GM12874 (cell line): ENCODE measurements around the gene TERF2IP.

Experiments used
- CTCF ChIP-seq: IDR thresholded peaks from 2 replicates; pipeline ENCODE4 v1.5.1; 2011; ENCODE audit warnings: low read depth, mild to moderate bottlenecking, control low read depth, low read length, moderate library complexity; ENCODE audit not compliant: insufficient read depth

Gene TERF2IP

GRCh38 chr16:75616521-75617010 is 31.0 kb upstream of the TERF2IP start:
- no peak for TF ChIP-seq CTCF

GRCh38 chr16:75617121-75617520 is 30.5 kb upstream of the TERF2IP start:
- no peak for TF ChIP-seq CTCF

DNA sequence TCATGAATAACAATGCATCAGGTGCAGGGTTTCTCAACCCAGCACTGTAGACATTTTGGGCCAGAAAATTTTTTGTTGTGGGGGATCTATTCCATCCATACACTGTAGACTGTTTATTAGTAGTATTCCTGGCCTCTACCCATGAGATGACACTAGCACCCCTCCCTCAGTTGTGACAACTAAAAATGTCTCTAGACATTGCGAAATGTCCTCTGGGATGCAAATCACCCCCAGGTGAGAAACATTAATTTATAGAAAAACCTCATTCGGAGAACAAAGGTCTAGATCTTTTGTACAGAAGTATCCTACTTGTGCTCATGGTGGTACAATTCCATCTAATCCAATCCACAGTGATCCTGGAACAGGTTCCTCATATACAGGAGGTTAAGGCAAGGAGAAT is 28.8 kb upstream of the TERF2IP start:
- TF ChIP-seq CTCF: no peak

GRCh38 chr16:75620326-75621169 is 27.0 kb upstream of the TERF2IP start:
- no peak for TF ChIP-seq CTCF

- TF ChIP-seq CTCF: peak; percentile 54
Measured at GRCh38 chr16:75621170-75621477, 26.4 kb upstream of the TERF2IP start.

- TF ChIP-seq CTCF: no peak
Measured at GRCh38 chr16:75622761-75623605, 24.6 kb upstream of the TERF2IP start, which contains the start of gene ADAT1. Gene ADAT1, minus strand, starts transcription at chr16:75623281. Its CDS starts 2,482 bp downstream, at chr16:75620799.

GRCh38 chr16:75624921-75625334 is 22.6 kb upstream of the TERF2IP start:
- no peak for TF ChIP-seq CTCF
